NCI-H345 (cell line): ENCODE data around the gene MYO1B.

ENCODE experiments used
- DNase-seq: peaks from one replicate; lab custom pipeline; 2025; lab: John Stamatoyannopoulos, UW

MYO1B gene

GRCh38 chr2:191226196-191226595 is 19.0 kb upstream of the MYO1B start:
- DNase-seq: no peak

GRCh38 chr2:191228333-191228732 is 16.9 kb upstream of the MYO1B start:
- no peak for DNase-seq

- no peak for DNase-seq
Observed at GRCh38 chr2:191228861-191229260, 16.3 kb upstream of the MYO1B start.

GRCh38 chr2:191230174-191230573 is 15.0 kb upstream of the MYO1B start:
- DNase-seq: no peak

- DNase-seq: no peak
Observed at GRCh38 chr2:191231995-191232394, 13.2 kb upstream of the MYO1B start.

- DNase-seq: no peak
Observed at GRCh38 chr2:191233533-191233932, 11.7 kb upstream of the MYO1B start.

- DNase-seq: no peak
Observed at GRCh38 chr2:191234376-191234775, 10.8 kb upstream of the MYO1B start.

- no peak for DNase-seq
Observed at GRCh38 chr2:191240871-191241270, 4.3 kb upstream of the MYO1B start.

GRCh38 chr2:191241418-191241817 is 3.8 kb upstream of the MYO1B start:
- DNase-seq: no peak

- DNase-seq: no peak
Observed at GRCh38 chr2:191243154-191243553, 2.0 kb upstream of the MYO1B start.

- DNase-seq: no peak
Observed at GRCh38 chr2:191244350-191244749, 854 bp upstream of the MYO1B start.

GRCh38 chr2:191245869-191246531 is 796 bp downstream of the MYO1B start:
- peak; percentile 68 for DNase-seq

GRCh38 chr2:191246820-191247380 is 1.7 kb downstream of the MYO1B start:
- no peak for DNase-seq

GRCh38 chr2:191247381-191248057 is 2.3 kb downstream of the MYO1B start:
- no peak for DNase-seq

- DNase-seq: no peak
Observed at GRCh38 chr2:191249156-191249813, 4.1 kb downstream of the MYO1B start.

GRCh38 chr2:191250400-191250799 is 5.2 kb downstream of the MYO1B start:
- DNase-seq: no peak

- DNase-seq: no peak
Observed at GRCh38 chr2:191250986-191251385, 5.8 kb downstream of the MYO1B start.

GRCh38 chr2:191252699-191253098 is 7.5 kb downstream of the MYO1B start:
- no peak for DNase-seq

GRCh38 chr2:191253476-191253875 is 8.3 kb downstream of the MYO1B start:
- DNase-seq: no peak

- no peak for DNase-seq
Observed at GRCh38 chr2:191255271-191255670, 10.1 kb downstream of the MYO1B start.

GRCh38 chr2:191255756-191256312 is 10.6 kb downstream of the MYO1B start:
- DNase-seq: no peak

- DNase-seq: no peak
Observed at GRCh38 chr2:191257934-191258333, 12.7 kb downstream of the MYO1B start.

GRCh38 chr2:191258996-191259395 is 13.8 kb downstream of the MYO1B start:
- no peak for DNase-seq
